Measurements from ENCODE around the gene MAPKAPK3. TPM values are rescaled to one million over a fixed set of nuclear protein-coding genes. Genes with fewer than 3 reads are reported as not detected.
A peak's percentile ranks its signal among the peaks of the same experiment; 100 is the strongest.

The MAPKAPK3 gene
- total RNA-seq, 1 donor from 2014 or later, result 24.3 TPM

- no peak for DNase-seq (ENCODE audit: low spot score)
These were observed 9.4 kb downstream of the MAPKAPK3 start for GRCh38 chr3:50626401-50626800.

DNA sequence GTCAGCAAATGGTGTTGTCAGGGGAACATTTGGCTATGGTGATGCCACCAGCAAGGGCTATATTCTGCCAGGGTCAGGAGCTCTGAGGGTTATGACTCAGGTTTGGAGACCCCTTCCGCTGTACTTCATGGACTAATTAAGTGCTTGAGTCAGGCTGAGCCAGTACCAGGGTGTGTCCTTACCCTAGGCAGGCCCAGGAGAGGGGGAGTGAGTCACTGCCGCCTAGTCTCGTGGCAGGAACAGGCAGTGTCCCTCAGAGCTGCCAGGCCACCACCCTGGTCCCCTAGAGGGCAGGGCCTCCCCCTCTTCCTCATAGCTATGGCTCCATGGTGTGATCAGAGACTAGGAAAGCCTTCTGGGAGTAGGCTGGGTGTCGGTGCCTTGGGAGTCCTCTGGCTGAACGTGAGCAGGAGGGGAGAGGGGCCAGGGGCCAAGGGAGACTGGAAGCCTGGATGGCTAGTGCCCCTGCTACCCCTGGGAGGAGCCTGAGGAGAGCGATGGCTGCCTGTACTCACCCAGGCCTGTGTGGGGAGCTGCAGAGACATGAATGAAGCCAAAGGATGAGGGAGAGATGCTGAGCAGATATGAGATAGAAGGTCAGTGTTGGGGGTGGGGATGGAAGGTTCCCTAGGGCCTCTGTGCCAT is 10.6 kb downstream of the MAPKAPK3 start:
- DNase-seq (ENCODE audit: low spot score), result no peak

DNA sequence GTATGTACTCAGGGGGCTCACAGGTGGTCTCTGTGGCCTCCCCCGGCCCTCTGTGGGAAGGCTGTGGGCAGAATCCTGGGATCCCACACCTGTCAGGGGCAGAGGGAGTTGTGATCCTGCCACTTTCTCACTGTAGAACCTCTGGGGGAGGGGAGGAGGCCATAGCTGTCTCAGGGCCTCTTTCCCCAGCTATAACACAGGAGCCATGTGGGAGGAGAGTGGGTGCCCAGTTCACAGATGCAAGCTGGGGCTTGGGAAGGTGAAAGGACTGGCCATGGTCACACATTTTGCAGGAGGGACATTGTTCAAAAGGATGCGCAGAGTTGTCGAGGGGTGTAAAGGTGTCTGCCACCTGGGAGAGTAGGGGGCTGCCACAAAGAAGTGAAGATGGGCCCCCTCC is 11.7 kb downstream of the MAPKAPK3 start:
- no peak for DNase-seq (ENCODE audit: low spot score)

- DNase-seq (ENCODE audit: low spot score), result no peak
These were observed 13.4 kb downstream of the MAPKAPK3 start for GRCh38 chr3:50630394-50630793.

GRCh38 chr3:50630877-50631276 is 13.9 kb downstream of the MAPKAPK3 start:
- DNase-seq (ENCODE audit: low spot score), result no peak

DNA sequence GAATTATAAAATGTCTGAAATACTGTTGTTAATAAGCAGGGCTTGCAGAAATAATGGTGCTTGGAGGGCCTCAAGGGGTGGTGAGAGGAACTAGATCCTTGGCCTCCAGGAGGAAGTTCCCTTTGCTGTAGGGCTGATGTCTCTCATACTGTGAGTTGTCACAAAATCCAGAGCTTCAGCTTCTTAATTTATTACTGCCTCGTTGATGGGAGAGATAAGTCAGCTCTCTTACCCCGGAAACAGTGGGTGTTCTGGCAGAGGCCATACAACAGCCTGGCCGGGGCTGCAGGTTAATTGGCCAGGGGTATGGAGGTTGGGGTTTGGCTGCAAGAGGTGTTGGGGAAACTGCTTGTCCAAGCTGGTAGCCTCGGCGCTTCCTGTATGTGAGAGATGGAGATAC is 15.5 kb downstream of the MAPKAPK3 start:
- no peak for DNase-seq (ENCODE audit: low spot score)

DNA sequence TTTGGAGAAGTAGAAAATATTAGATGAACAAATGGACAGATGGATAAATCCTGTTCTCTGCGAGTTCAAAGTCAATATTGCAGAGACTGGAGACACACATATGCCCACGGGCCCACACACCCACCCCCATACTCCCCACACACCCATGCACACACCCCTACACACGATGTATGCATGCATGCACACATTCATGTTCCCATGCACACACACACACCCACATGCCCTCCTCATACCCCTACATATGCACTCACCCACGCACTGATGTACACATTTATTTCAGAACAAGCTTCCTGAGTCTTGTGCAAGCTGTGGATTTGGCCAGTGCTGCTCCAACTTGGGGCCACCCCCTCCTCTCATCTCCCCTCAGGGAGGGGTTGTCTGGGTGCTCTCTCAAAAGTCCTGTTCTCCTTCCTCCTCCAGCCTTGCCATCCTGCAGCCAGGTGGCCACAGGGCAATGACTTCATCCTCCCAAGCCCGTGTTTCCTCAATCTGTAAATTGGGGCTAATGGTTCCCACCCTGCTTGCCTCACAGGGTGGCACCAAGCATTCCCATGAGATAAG is 16.4 kb downstream of the MAPKAPK3 start:
- no peak for DNase-seq (ENCODE audit: low spot score)

- no peak for DNase-seq (ENCODE audit: low spot score)
These were observed 18.1 kb downstream of the MAPKAPK3 start for GRCh38 chr3:50635066-50635465.

DNA sequence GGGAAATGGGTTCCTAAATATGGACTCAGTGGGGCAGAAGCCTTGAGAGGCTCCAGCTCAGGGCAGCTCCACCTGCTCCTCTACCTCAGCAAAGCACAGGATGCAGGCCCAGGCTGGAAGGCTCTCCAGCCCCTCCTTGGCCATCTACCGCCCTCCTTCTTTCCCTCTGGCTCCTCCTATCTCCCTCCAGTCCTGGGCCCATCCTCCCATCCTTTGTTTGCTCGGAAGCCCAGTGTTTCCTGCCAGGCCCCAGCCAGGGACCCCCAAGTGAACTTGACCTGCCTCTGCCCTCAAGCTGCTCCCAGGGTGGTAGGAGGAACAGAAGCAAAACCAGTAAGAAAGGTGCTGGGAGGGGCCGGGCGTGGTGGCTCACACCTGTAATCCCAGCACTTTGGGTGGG is 20.1 kb downstream of the MAPKAPK3 start:
- no peak for DNase-seq (ENCODE audit: low spot score)

DNA sequence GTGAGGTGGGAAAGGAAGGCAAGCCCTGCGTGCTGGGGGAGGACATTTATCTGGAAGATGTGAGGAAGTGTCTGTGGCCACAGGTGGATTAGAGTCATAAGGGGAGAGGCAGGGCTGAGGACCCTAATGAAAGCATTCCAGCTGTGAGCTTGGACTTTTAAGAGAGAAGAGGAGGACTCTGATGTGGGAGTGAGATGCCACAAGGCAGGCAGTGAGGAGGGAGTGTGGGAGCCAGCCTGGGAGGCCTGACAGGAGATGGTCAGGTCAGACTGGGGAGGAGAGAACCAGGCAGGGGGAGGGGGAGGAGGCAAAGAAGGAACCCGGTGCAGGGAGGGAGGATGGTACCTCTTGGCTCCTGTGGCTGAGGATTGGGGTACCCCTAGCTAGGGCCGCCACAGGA is 21.0 kb downstream of the MAPKAPK3 start:
- no peak for DNase-seq (ENCODE audit: low spot score)

DNA sequence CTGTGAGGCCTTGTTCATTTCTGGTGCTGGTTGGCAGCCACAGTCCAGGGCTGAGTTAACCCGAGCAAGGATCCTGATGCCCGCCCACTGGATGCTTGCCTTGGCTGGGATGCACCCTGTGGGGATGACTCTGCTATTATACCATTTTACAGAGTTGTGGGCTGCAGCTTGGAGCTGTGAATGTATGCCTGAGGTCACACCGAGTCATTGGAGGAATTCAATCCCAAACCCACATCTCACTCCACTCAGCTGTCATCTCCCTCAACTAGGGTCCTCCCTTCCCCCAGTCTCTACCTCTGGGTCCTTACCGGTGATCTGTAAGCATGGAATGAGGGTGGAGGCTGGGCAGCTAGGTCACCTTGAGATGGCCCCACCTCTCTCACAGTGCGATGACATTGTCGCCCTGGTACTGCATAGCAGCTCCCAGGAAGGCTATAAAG is 22.1 kb downstream of the MAPKAPK3 start:
- DNase-seq (ENCODE audit: low spot score), result no peak

- DNase-seq (ENCODE audit: low spot score), result no peak
These were observed 25.4 kb downstream of the MAPKAPK3 start for GRCh38 chr3:50642382-50642781.

DNA sequence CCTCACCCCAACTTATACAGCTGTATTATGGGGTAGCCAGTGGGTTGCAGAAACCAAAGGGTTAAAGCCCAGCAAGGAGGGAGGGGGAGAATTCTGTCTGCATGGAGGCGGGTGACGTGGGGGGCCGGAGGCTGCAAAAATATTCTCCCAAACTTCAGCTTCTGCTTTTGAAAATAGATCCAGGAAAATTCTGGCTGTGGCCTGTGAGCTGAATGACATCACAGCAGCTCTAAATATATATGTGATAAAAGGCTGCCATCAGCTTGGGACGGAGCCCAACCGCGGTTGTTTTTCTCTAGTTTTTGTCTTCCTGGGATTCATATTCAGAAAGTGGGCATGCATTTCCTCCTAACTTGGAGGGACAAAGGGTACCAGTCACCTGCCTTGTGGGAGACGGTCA is 27.6 kb downstream of the MAPKAPK3 start:
- DNase-seq (ENCODE audit: low spot score), result peak; percentile 32

DNA sequence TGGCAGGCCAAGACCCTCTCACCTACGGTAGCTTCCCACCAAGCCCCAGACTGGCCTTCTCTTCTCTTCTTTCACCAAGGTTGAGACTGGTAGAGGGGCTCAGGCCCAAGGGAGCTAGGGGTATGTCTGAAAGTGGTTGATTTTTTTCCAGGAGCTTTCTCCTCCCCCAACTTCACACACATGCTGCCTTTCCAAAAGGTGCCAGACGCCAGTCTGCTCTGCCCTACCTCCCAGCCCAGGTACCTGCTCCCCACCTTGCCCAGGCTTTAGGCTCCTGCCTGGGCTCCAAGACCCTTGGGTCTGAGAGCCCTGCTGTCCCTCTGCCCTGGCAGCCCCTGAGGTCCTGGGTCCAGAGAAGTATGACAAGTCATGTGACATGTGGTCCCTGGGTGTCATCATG is 28.4 kb downstream of the MAPKAPK3 start:
- DNase-seq (ENCODE audit: low spot score), result no peak

DNA sequence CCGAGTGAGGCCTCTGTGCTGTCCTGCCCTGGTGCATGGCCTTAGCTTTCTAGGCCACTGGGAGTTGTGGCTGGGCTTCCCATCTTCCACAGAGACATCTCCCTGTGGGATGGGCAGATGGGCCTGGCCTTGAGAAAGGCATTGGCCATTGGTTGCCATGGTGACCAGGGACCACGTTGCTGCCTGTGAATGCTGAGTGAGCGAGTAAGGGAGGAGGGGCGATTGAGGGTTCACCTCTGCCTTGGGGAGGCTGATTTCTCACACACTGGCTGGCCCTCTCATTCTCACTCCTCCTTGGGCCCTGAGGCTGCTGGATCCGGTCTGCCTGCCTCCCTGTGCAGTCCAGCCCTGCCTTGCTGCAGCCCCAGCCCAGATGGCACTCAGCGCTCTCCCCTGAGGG is 31.4 kb downstream of the MAPKAPK3 start:
- no peak for DNase-seq (ENCODE audit: low spot score)

GRCh38 chr3:50648944-50649343 is 32.0 kb downstream of the MAPKAPK3 start:
- no peak for DNase-seq (ENCODE audit: low spot score)

DNA sequence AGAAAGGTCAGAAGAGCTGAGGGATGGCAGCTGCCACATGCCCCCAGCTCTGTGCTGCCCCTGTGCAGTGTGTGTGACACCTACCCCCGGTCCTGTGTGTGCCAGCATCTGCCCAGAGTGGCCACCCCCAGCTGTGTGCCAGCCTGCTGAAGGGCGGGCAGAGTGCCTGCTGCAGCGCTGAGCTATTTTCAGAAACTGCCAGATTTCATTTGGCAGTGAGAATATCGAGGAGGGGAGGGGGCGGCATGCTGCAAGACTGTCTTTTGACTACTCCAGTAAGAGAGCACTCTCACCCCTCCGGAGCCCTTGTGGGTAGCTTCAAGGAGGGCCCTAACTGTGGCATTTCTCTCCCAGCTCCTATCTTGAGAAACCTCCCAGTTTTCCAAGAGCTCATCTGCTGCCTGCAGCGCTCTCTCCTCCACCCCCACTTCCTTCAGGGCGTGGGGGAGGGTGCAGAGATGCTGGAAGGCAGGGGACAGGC is 32.5 kb downstream of the MAPKAPK3 start:
- no peak for DNase-seq (ENCODE audit: low spot score)

GRCh38 chr3:50650018-50650417 is 33.1 kb downstream of the MAPKAPK3 start:
- DNase-seq (ENCODE audit: low spot score), result no peak

DNA sequence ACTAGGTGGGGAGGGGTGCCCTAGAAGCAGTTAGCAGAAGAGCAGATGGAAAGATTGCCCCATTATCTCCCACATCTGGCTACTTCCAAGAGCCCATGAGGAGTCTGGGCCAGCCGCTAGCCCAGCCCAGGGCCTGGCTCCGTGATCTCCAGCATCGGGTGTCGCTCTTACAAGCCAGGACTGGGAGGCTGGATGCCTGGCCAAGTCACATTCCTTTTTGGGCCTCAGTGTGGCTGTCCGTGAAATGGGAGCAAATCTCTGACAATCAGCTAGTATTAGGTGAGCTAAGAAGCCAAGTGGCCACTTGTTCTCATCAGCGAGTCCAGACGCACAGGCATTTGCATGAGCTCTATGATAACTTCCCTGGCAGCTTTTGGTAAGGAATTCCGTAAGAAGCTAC is 34.5 kb downstream of the MAPKAPK3 start:
- no peak for DNase-seq (ENCODE audit: low spot score)

DNA sequence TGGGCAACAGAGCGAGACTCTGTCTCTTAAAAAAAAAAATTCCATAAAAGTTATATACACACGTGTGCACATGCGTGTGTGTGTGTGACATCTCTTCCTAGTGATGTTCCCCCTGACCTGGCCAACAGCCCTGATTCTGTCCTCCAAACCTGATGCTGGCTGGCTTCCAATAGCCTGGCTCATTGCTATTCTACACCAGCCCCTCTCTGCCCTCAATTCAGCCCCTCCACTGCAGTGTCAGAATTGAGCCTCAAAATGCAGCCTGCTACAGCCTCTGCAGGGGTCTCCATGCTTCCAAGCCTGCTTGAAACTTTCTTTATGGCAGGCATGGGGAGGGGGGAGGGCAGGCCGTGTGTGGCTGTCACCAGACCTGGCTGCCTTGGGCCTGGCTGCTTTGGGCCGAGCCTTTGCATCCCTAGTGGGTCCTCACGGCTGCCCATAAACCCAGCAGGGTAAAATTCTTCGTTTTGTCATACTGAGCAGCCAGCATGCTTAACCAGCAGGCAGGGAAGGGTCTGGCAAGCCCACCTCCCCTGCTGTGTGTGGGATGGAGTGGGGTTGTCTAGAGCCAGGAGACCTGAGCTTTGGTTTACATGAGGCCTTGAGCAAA is 35.1 kb downstream of the MAPKAPK3 start:
- no peak for DNase-seq (ENCODE audit: low spot score)

GRCh38 chr3:50652709-50653108 is 35.8 kb downstream of the MAPKAPK3 start:
- no peak for DNase-seq (ENCODE audit: low spot score)

DNA sequence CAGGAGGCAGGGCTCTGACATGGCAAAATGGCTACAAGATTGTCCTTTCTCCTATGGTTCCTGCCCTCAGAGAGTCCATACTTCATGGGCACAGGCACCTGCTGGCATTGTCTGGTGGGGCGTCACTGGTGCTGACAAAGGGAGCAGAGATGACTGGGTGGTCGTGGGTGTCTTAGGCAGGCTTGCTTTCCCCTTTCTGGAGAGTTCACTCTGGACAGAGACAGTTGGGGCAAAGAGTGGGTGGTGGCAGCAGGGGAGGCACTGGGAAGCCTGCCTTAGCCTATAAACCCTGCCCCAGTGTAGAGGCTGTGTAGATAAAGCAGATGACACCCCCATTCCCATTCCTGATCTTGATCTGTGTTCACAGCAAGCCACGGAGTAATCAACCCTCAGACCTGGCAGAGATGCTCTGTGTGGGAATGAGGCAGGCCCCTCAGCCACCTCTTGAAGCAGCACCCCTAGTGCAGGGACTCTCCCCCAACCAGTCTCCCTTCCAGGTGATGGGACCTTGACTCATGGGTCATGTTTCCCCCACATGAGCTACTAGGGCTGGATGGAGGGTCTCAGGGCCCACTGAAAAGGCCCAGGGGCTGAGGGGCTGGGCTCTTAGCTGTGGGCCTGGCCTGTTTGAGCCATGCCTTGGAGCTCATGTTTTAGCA is 37.1 kb downstream of the MAPKAPK3 start:
- no peak for DNase-seq (ENCODE audit: low spot score)

Data from umbilical cord (tissue), 2 donors.